Upper lobe of left lung (tissue), 6 donors: ENCODE measurements around the gene ARHGEF37. TPM values are rescaled to one million over a fixed set of nuclear protein-coding genes. Genes with fewer than 3 reads are reported as not detected.
A peak's percentile ranks its signal among the peaks of the same experiment; 100 is the strongest.

Source experiments
- ATAC-seq, 2 donors: fragments of 200-7000 bp; cut with Tn5 transposase; one replicate each; pipeline ENCODE4 v1.9.1; 2022; ENCODE audit warnings: mild to moderate bottlenecking in 2 of 2, moderate library complexity in 2 of 2; ENCODE audit not compliant: low FRiP score in 2 of 2
- DNase-seq, 2 donors: peaks; one replicate each; pipeline ENCODE4 v3.0.0-alpha.2; 2019 to 2020
- H3K27ac ChIP-seq, 4 donors: fragments of 200-600 bp; sonication (generic); one replicate each; pipeline ENCODE4 v1.5.1; 2016 to 2019
- H3K27me3 ChIP-seq, 4 donors: fragments of 200-600 bp; sonication (generic); one replicate each; pipeline ENCODE4 v1.5.1; 2017 to 2019
- H3K36me3 ChIP-seq, 4 donors: fragments of 200-600 bp; sonication (generic); one replicate each; pipeline ENCODE4 v1.5.1; 2016 to 2019
- H3K4me1 ChIP-seq, 4 donors: fragments of 200-600 bp; sonication (generic); one replicate each; pipeline ENCODE4 v1.5.1; 2018 to 2019
- H3K4me3 ChIP-seq, 4 donors: fragments of 200-600 bp; sonication (generic); one replicate each; pipeline ENCODE4 v1.5.1; 2017 to 2019; ENCODE audit warnings: mild to moderate bottlenecking in 2 of 4, moderate library complexity in 1 of 4
- H3K9me3 ChIP-seq, 4 donors: fragments of 200-600 bp; sonication (generic); one replicate each; pipeline ENCODE4 v1.5.1; 2018 to 2019
- CTCF ChIP-seq, 6 experiments: fragments of 450-650 bp in 4 of 6; fragments of 200-600 bp in 2 of 6; sonication (generic) in 2 of 6; IDR thresholded peaks; one replicate each; pipeline ENCODE4 v1.5.1; 2016 to 2019; ENCODE audit warnings: antibody characterized with exemption in 6 of 6
- EP300 ChIP-seq, 4 donors: sonication (generic); formaldehyde crosslinking; IDR thresholded peaks; one replicate each; pipeline ENCODE4 v1.5.1; 2017; ENCODE audit warnings: antibody characterized with exemption in 4 of 4, control low read depth in 2 of 4
- POLR2A ChIP-seq, 4 donors: fragments of 450-650 bp; IDR thresholded peaks; one replicate each; pipeline ENCODE4 v1.5.1; 2016 to 2017; ENCODE audit warnings: antibody characterized with exemption in 4 of 4, mild to moderate bottlenecking in 2 of 4
- POLR2AphosphoS5 ChIP-seq, 2 donors: sonication (generic); formaldehyde crosslinking; IDR thresholded peaks; one replicate each; pipeline ENCODE4 v1.5.1; 2017; ENCODE audit warnings: antibody characterized with exemption in 2 of 2
- WGBS, 2 donors: methylation state at CpG; one replicate each; pipeline ENCODE4 v1.1.5; 2017 to 2018; 5-methylcytosine and 5-hydroxymethylcytosine counted together
- total RNA-seq, 6 donors: library from RNA; depleted of rRNA in 4 of 6; stranded (reverse); fragments of >200 nt in 4 of 6; gene quantifications; one replicate each; pipeline versions ENCODE4 v1.1.0 to v1.2.1, GENCODE V29; 2016 to 2021
- donor health status: DM: no; HTN: no; CAD: no; lungs with moderate emphysema.
- donor health status: DM: no; HTN: yes; CAD: no; lungs with severe emphysema.

ARHGEF37 gene
- total RNA-seq, 6 donors from 2014 or later = 4.3 to 13.6 (median 10.0) TPM

GRCh38 chr5:149664083-149664482 lies 82.8 kb downstream of the ARHGEF37 start:
- DNase-seq = no peak
- Histone ChIP-seq H3K4me3 (no peak overlapping the region), H3K27me3 (no peaks in the 10 kb centered on the region), H3K9me3 (peaks cover 0 to 9% (median 4%) of the 10 kb centered on the region in 4 donors), H3K4me1 (no peaks in the 10 kb centered on the region), H3K36me3 (no peaks in the 10 kb centered on the region), H3K27ac (no peak overlapping the region)
- no peak for TF ChIP-seq POLR2A (IDR thresholded peaks at IDR 0.05)
- ATAC-seq = no peak
- 59 to 82% methylated on average over 1 of the region's 1 CpG for WGBS, 2 donors

- H3K36me3 ChIP-seq = no peaks in the 10 kb centered on the region
- peaks cover 0 to 9% (median 4%) of the 10 kb centered on the region in 4 donors for H3K9me3 ChIP-seq
- ATAC-seq (no peak), DNase-seq (no peak)
- H3K27me3 ChIP-seq = no peaks in the 10 kb centered on the region
- TF ChIP-seq POLR2A (IDR thresholded peaks at IDR 0.05) = no peak
- no peak for TF ChIP-seq EP300 (IDR thresholded peaks at IDR 0.05)
- TF ChIP-seq CTCF (IDR thresholded peaks at IDR 0.05) = no peak
- no peak for TF ChIP-seq POLR2AphosphoS5 (IDR thresholded peaks at IDR 0.05)
- WGBS, 2 donors = 90 to 91% methylated on average over 11 of the region's 11 CpGs
- H3K4me1 ChIP-seq = no peaks in the 10 kb centered on the region
- no peak overlapping the region for H3K27ac ChIP-seq
- H3K4me3 ChIP-seq = no peak overlapping the region
These were observed 83.5 kb downstream of the ARHGEF37 start for GRCh38 chr5:149664666-149665415.

- no peak for DNase-seq
- Histone ChIP-seq H3K27me3 (no peaks in the 10 kb centered on the region), H3K36me3 (no peaks in the 10 kb centered on the region), H3K4me1 (no peaks in the 10 kb centered on the region), H3K9me3 (peaks cover 0 to 9% (median 4%) of the 10 kb centered on the region in 4 donors), H3K27ac (no peak overlapping the region), H3K4me3 (no peak overlapping the region)
- peak in 1 of 2 donors; percentile 34 for ATAC-seq
- WGBS, 2 donors = 53 to 74% methylated on average over 5 of the region's 5 CpGs
- TF ChIP-seq POLR2AphosphoS5 (IDR thresholded peaks at IDR 0.05) (no peak), CTCF (IDR thresholded peaks at IDR 0.05) (no peak), EP300 (IDR thresholded peaks at IDR 0.05) (no peak), POLR2A (IDR thresholded peaks at IDR 0.05) (no peak)
These were observed 84.3 kb downstream of the ARHGEF37 start for GRCh38 chr5:149665416-149666175.

GRCh38 chr5:149666212-149666852 lies 85.0 kb downstream of the ARHGEF37 start:
- Histone ChIP-seq H3K4me1 (no peaks in the 10 kb centered on the region), H3K9me3 (peaks cover 0 to 10% (median 4%) of the 10 kb centered on the region in 4 donors), H3K4me3 (no peak overlapping the region), H3K27ac (peak overlapping the region in 1 of 4 donors; percentile 32), H3K27me3 (no peaks in the 10 kb centered on the region), H3K36me3 (no peaks in the 10 kb centered on the region)
- WGBS, 2 donors = 76 to 78% methylated on average over 2 to 4 of the region's 4 CpGs
- no peak for TF ChIP-seq EP300 (IDR thresholded peaks at IDR 0.05)
- no peak for TF ChIP-seq POLR2AphosphoS5 (IDR thresholded peaks at IDR 0.05)
- no peak for TF ChIP-seq POLR2A (IDR thresholded peaks at IDR 0.05)
- TF ChIP-seq CTCF (IDR thresholded peaks at IDR 0.05) = no peak
- peak; percentile 55 to 90 for ATAC-seq
- DNase-seq = peak in 1 of 2 donors; percentile 56
